A549 (cell line): ENCODE results near the gene SP2. TPM values are rescaled to one million over a fixed set of nuclear protein-coding genes. Genes with fewer than 3 reads are reported as not detected.

Source experiments
- ATAC-seq, 2 experiments: fragments of 200-7000 bp in 1 of 2; fragments of >200 bp in 1 of 2; cut with Nextera tagmentation in 1 of 2; cut with Tn5 transposase in 1 of 2; 3 replicates each; pipeline versions ENCODE4 v1.8.0 to v1.9.1; 2018 to 2020; ENCODE audit warnings: mild to moderate bottlenecking in 1 of 2, moderate library complexity in 1 of 2
- CTCF ChIA-PET: fragments of 300-600 bp; sonication (Branson Sonifier 250); formaldehyde crosslinking; extraction: SDS; loops from one replicate; lab custom pipeline; 2021; ENCODE audit warnings: antibody characterized with exemption, inconsistent platforms; lab: Yijun Ruan, JAX
- POLR2A ChIA-PET: fragments of 350-600 bp; formaldehyde crosslinking; extraction: SDS; loops from one replicate; lab custom pipeline; 2021; ENCODE audit warnings: antibody characterized with exemption, inconsistent platforms; lab: Yijun Ruan, JAX
- DNase-seq, 2 experiments: peaks; one replicate each; pipeline versions ENCODE4 v3.0.0 to v3.0.0-alpha.2; 2011 to 2016; ENCODE audit warnings: low read depth in 1 of 2, low spot score in 1 of 2
- FAIRE-seq: peaks from 2 replicates; lab custom pipeline; 2011; peaks lifted over from hg19 to GRCh38; lab: Jason Lieb, UNC
- H3K27ac ChIP-seq, 2 experiments: fragments of >200 bp; sonication (Bioruptor Twin); formaldehyde crosslinking; 3 replicates each; pipeline ENCODE4 v1.5.1; 2016 to 2017
- H3K4me1 ChIP-seq: fragments of >200 bp; sonication (Bioruptor Twin); formaldehyde crosslinking; 3 replicates; pipeline ENCODE4 v1.6.1; 2016
- H3K4me2 ChIP-seq: fragments of >200 bp; sonication (Bioruptor Twin); formaldehyde crosslinking; 3 replicates; pipeline ENCODE4 v1.6.1; 2016
- H3K4me3 ChIP-seq: fragments of >200 bp; sonication (Bioruptor Twin); formaldehyde crosslinking; 3 replicates; pipeline ENCODE4 v1.5.1; 2016
- H3K9me3 ChIP-seq: fragments of >200 bp; sonication (Bioruptor Twin); formaldehyde crosslinking; 3 replicates; pipeline ENCODE4 v1.6.1; 2016
- BCL3 ChIP-seq: fragments of >200 bp; sonication (Bioruptor Twin); formaldehyde crosslinking; IDR thresholded peaks from 3 replicates; pipeline ENCODE4 v1.6.1; 2016
- ELK1 ChIP-seq: fragments of 150-350 bp; IDR thresholded peaks from 2 replicates; pipeline ENCODE4 v1.6.1; 2014; ENCODE audit warnings: low read depth, mild to moderate bottlenecking, low read length
- EP300 ChIP-seq, 2 experiments: fragments of >200 bp; sonication (Bioruptor Twin); formaldehyde crosslinking; IDR thresholded peaks; 2 replicates in 1 of 2; 3 replicates in 1 of 2; pipeline ENCODE4 v1.6.1; 2016 to 2017
- FOSB ChIP-seq: fragments of 250-450 bp; sonication (Bioruptor Pico); IDR thresholded peaks from 2 replicates; pipeline ENCODE4 v1.5.0; 2020; ENCODE audit warnings: mild to moderate bottlenecking, moderate library complexity
- FOXS1 ChIP-seq: fragments of 250-450 bp; sonication (Bioruptor Pico); IDR thresholded peaks from 2 replicates; pipeline ENCODE4 v1.5.0; 2020; ENCODE audit warnings: mild to moderate bottlenecking, moderate library complexity
- HDAC2 ChIP-seq: fragments of 200-600 bp; sonication (generic); IDR thresholded peaks from 2 replicates; pipeline ENCODE4 v1.6.1; 2016
- HOXB13 ChIP-seq: fragments of 250-450 bp; sonication (Bioruptor Pico); IDR thresholded peaks from 2 replicates; pipeline ENCODE4 v1.5.0; 2020; ENCODE audit warnings: low read depth, mild to moderate bottlenecking, moderate library complexity
- KDM1A ChIP-seq: fragments of 200-600 bp; sonication (generic); IDR thresholded peaks from 2 replicates; pipeline ENCODE4 v1.6.1; 2016; ENCODE audit warnings: low read depth, mild to moderate bottlenecking
- MAFK ChIP-seq: fragments of 450-650 bp; IDR thresholded peaks from 2 replicates; pipeline ENCODE4 v1.6.1; 2014; ENCODE audit not compliant: partially characterized antibody
- NPAS2 ChIP-seq: fragments of 250-450 bp; sonication (Bioruptor Pico); IDR thresholded peaks from 2 replicates; pipeline ENCODE4 v1.8.0; 2022; ENCODE audit warnings: mild to moderate bottlenecking, moderate library complexity, borderline replicate concordance
- NR3C1 ChIP-seq: fragments of >200 bp; sonication (Bioruptor Twin); formaldehyde crosslinking; IDR thresholded peaks from 3 replicates; pipeline ENCODE4 v1.6.1; 2017
- POLR2A ChIP-seq: IDR thresholded peaks from 2 replicates; pipeline ENCODE4 v1.6.1; 2012; ENCODE audit warnings: mild to moderate bottlenecking, low read length
- RCOR1 ChIP-seq: fragments of 150-350 bp; IDR thresholded peaks from 2 replicates; pipeline ENCODE4 v1.6.1; 2014; ENCODE audit warnings: antibody characterized with exemption, low read length, low read depth
- RNF2 ChIP-seq: fragments of 200-600 bp; sonication (generic); IDR thresholded peaks from 2 replicates; pipeline ENCODE4 v1.6.1; 2016; ENCODE audit warnings: low read depth, mild to moderate bottlenecking, antibody characterized with exemption, moderate library complexity, borderline replicate concordance
- SMC3 ChIP-seq: fragments of >200 bp; sonication (Bioruptor Twin); formaldehyde crosslinking; IDR thresholded peaks from 3 replicates; pipeline ENCODE4 v1.6.1; 2018; ENCODE audit warnings: inconsistent platforms
- TFCP2L1 ChIP-seq: fragments of 250-450 bp; sonication (Bioruptor Pico); IDR thresholded peaks from 2 replicates; pipeline ENCODE4 v1.5.0; 2021; ENCODE audit warnings: mild to moderate bottlenecking
- USF2 ChIP-seq: fragments of 450-650 bp; IDR thresholded peaks from 2 replicates; pipeline ENCODE4 v1.6.1; 2014; ENCODE audit warnings: antibody characterized with exemption
- WGBS: methylation state at CpG from one replicate; pipeline ENCODE4 v1.1.6; 2017; ENCODE audit errors: missing lambda C conversion rate; 5-methylcytosine and 5-hydroxymethylcytosine counted together
- polyA plus RNA-seq, 4 experiments: library from polyadenylated mRNA; depleted of rRNA in 3 of 4; stranded (reverse); fragments of >200 nt; fragmentation: RNase III in 1 of 4; extraction: RNeasy Plus Mini Kit Qiagen cat#74134 plus additional on column Dnase treatment in 1 of 4; gene quantifications; 2 replicates in 3 of 4; 3 replicates in 1 of 4; pipeline ENCODE4 v1.2.3, GENCODE V29; 2011 to 2017

The SP2 gene
- polyA plus RNA-seq, 2 of the 4 experiments (the other 2 are of a cell fraction) = 6.2 to 11.6 TPM

- ATAC-seq = no peak; a peak in 1 of 6 replicates
- POLR2A ChIA-PET = interaction anchor here (0.6 kb wide), 1 partner anchor 12 kb away, joined by 3 read pairs; no protein-coding TSS in a partner anchor
- TF ChIP-seq KDM1A (no peak), ELK1 (no peak), SMC3 (no peak), TFCP2L1 (no peak), NR3C1 (no peak), NPAS2 (CRISPR knock-in tag) (no peak), POLR2A (0 out of 2 replicates have a peak, but pooled peaks have one; percentile 16), EP300 (IDR thresholded peaks at IDR 0.05) (no peak)
- TF ChIP-seq, all 56 proteins: peak for 1
Observed at GRCh38 chr17:47924785-47925677, 29.0 kb downstream of the SP2 start.

GRCh38 chr17:47925678-47925988 is 29.6 kb downstream of the SP2 start:
- Histone ChIP-seq H3K4me3 (no peak overlapping the region), H3K27ac (no peak overlapping the region), H3K4me2 (no peak overlapping the region), H3K4me1 (no peaks in the 10 kb centered on the region), H3K9me3 (no peaks in the 10 kb centered on the region)
- DNase-seq = no peak
- no peak for ATAC-seq
- no peak for FAIRE-seq
- TF ChIP-seq MAFK (peak; percentile 94), RCOR1 (no peak)
- ChIA-PET CTCF (interaction anchor here (0.7 to 21.7 kb wide), 8 partner anchors 20 to 143 kb away, joined by 3 to 320 read pairs (median 4); partner anchors contain the start of genes CDK5RAP3, PNPO and SCRN2), POLR2A (interaction anchor here (0.6 kb wide), 1 partner anchor 11 kb away, joined by 3 read pairs; no protein-coding TSS in a partner anchor)
- WGBS = 96% methylated on average over 3 of the region's 3 CpGs

More at GRCh38 chr17:47924785-47925677, 29.0 kb downstream of the SP2 start:
- Histone ChIP-seq H3K9me3 (no peaks in the 10 kb centered on the region), H3K4me2 (no peak overlapping the region), H3K27ac (no peak overlapping the region), H3K4me1 (no peaks in the 10 kb centered on the region), H3K4me3 (no peak overlapping the region)
- no peak for FAIRE-seq
- CTCF ChIA-PET = interaction anchor here (0.8 to 21.7 kb wide), 6 partner anchors 8 to 93 kb away, joined by 3 to 320 read pairs (median 6); partner anchors contain the start of genes CDK5RAP3 and PNPO
- 88% methylated on average over 22 of the region's 23 CpGs for WGBS
- DNase-seq = no peak

GRCh38 chr17:47927821-47928400 is 31.9 kb downstream of the SP2 start:
- TF ChIP-seq HOXB13 (CRISPR knock-in tag) (no peak), TFCP2L1 (no peak), HDAC2 (no peak), RNF2 (no peak), SMC3 (no peak), BCL3 (no peak), FOXS1 (CRISPR knock-in tag) (no peak), FOSB (CRISPR knock-in tag) (no peak), KDM1A (no peak), USF2 (no peak), NPAS2 (CRISPR knock-in tag) (no peak)
- no peak overlapping the region for H3K4me2 ChIP-seq
- POLR2A ChIA-PET = no interaction called here
- no peak overlapping the region for H3K27ac ChIP-seq
- FAIRE-seq (no peak), DNase-seq (no peak), ATAC-seq (no peak)
- H3K4me3 ChIP-seq = no peak overlapping the region
- WGBS = 90% methylated on average over 18 of the region's 20 CpGs
- H3K9me3 ChIP-seq = no peaks in the 10 kb centered on the region
- CTCF ChIA-PET = interaction anchor here (1.0 to 21.7 kb wide), 2 partner anchors 18 to 37 kb away, joined by 3 to 320 read pairs; partner anchors contain the start of gene PNPO
- peaks cover 2% of the 10 kb centered on the region; the same call in 1 of the 3 replicates for H3K4me1 ChIP-seq
